ENCODE results near the gene ABHD17C. TPM values are rescaled to one million over a fixed set of nuclear protein-coding genes. Genes with fewer than 3 reads are reported as not detected.

ABHD17C gene
- total RNA-seq, 6 experiments from 2014 or later, result 2.0 to 5.5 (median 3.0) TPM

DNA sequence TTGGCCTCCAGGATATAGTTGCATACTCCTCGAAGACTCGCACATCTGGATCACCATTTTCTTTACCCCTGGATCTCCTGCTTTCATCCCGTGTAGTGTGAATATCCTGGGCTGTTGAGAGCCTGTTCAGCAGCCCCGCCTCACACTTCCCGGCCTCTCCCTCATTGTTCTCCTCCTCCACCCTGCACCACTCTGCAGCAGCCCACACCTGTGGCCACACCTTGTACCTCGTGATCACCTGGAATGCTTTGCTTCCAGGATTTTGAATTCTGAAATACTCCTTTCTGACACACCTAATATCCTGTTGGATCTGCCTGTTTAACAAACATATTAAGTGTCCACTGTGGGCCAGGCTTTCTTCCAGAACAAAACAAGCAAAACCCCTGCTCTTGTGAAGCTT, 14.4 kb downstream of the ABHD17C start:
- WGBS (ENCODE audit: insufficient coverage, low coverage, low lambda C conversion rate, missing lambda C conversion rate), result 83% methylated on average over 6 of the region's 6 CpGs
- Histone ChIP-seq H3K4me3 (no peak overlapping the region), H3K36me3 (no peaks in the 10 kb centered on the region), H3K9me3 (no peaks in the 10 kb centered on the region), H3K27ac (no peak overlapping the region), H3K27me3 (no peaks in the 10 kb centered on the region), H3K4me1 (no peaks in the 10 kb centered on the region)
- TF ChIP-seq POLR2A (IDR thresholded peaks at IDR 0.05), result no peak
- TF ChIP-seq, protein P1, sequence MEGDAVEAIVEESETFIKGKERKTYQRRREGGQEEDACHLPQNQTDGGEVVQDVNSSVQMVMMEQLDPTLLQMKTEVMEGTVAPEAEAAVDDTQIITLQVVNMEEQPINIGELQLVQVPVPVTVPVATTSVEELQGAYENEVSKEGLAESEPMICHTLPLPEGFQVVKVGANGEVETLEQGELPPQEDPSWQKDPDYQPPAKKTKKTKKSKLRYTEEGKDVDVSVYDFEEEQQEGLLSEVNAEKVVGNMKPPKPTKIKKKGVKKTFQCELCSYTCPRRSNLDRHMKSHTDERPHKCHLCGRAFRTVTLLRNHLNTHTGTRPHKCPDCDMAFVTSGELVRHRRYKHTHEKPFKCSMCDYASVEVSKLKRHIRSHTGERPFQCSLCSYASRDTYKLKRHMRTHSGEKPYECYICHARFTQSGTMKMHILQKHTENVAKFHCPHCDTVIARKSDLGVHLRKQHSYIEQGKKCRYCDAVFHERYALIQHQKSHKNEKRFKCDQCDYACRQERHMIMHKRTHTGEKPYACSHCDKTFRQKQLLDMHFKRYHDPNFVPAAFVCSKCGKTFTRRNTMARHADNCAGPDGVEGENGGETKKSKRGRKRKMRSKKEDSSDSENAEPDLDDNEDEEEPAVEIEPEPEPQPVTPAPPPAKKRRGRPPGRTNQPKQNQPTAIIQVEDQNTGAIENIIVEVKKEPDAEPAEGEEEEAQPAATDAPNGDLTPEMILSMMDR (IDR thresholded peaks at IDR 0.05), result no peak
- intact Hi-C loops (cut with DNase I), result no loop called here
- DNase-seq (no peak), ATAC-seq (no peak)

- Histone ChIP-seq H3K9me3 (no peaks in the 10 kb centered on the region), H3K4me3 (no peak overlapping the region), H3K27me3 (no peaks in the 10 kb centered on the region), H3K27ac (no peak overlapping the region), H3K4me1 (no peaks in the 10 kb centered on the region), H3K36me3 (no peaks in the 10 kb centered on the region)
- WGBS (ENCODE audit: insufficient coverage, low coverage, low lambda C conversion rate, missing lambda C conversion rate), result 83% methylated on average over 7 of the region's 9 CpGs
- intact Hi-C loops (cut with DNase I), result no loop called here
- TF ChIP-seq, protein P1 (IDR thresholded peaks at IDR 0.05), result no peak
- TF ChIP-seq POLR2A (IDR thresholded peaks at IDR 0.05), result no peak
- no peak for DNase-seq
- no peak for ATAC-seq
Measured at GRCh38 chr15:80710635-80711554, 15.8 kb downstream of the ABHD17C start.

- no peak for ATAC-seq
- H3K27me3 ChIP-seq, result no peaks in the 10 kb centered on the region
- intact Hi-C loops (cut with DNase I), result no loop called here
Measured at GRCh38 chr15:80711886-80712285, 16.8 kb downstream of the ABHD17C start.

GRCh38 chr15:80712956-80713355, 17.8 kb downstream of the ABHD17C start:
- ATAC-seq (no peak), DNase-seq (no peak)
- H3K9me3 ChIP-seq, result no peaks in the 10 kb centered on the region
- no peaks in the 10 kb centered on the region for H3K4me1 ChIP-seq
- H3K36me3 ChIP-seq, result no peaks in the 10 kb centered on the region
- H3K4me3 ChIP-seq, result no peak overlapping the region
- intact Hi-C loops (cut with DNase I), result no loop called here
- H3K27ac ChIP-seq, result no peak overlapping the region
- no peaks in the 10 kb centered on the region for H3K27me3 ChIP-seq
- TF ChIP-seq, protein P1 (IDR thresholded peaks at IDR 0.05), result no peak
- no peak for TF ChIP-seq POLR2A (IDR thresholded peaks at IDR 0.05)
- WGBS (ENCODE audit: insufficient coverage, low coverage, low lambda C conversion rate, missing lambda C conversion rate), result 96% methylated on average over 3 of the region's 4 CpGs

More at GRCh38 chr15:80711886-80712285, 16.8 kb downstream of the ABHD17C start:
- 78% methylated on average over 5 of the region's 6 CpGs for WGBS (ENCODE audit: insufficient coverage, low coverage, low lambda C conversion rate, missing lambda C conversion rate)
- Histone ChIP-seq H3K9me3 (no peaks in the 10 kb centered on the region), H3K27ac (no peak overlapping the region), H3K4me1 (no peaks in the 10 kb centered on the region), H3K4me3 (no peak overlapping the region), H3K36me3 (no peaks in the 10 kb centered on the region)
- DNase-seq, result no peak
- TF ChIP-seq POLR2A (IDR thresholded peaks at IDR 0.05), result no peak
- TF ChIP-seq, protein P1 (IDR thresholded peaks at IDR 0.05), result no peak

All from right lobe of liver (tissue), 6 donors.